RPMI8226 (cell line): ENCODE data around the gene SRSF1.
"Not testable (repeated sequence)": the region's sequence is repeated elsewhere in the genome, so short reads cannot be mapped to it uniquely, and the experiment has no call there.

ENCODE experiments used
- DNase-seq: peaks from one replicate; pipeline ENCODE4 v3.0.0-alpha.2; 2015

The SRSF1 gene

GRCh38 chr17:57988301-57989250 is 18.5 kb downstream of the SRSF1 start:
- DNase-seq = peak; percentile 77

- DNase-seq = peak; percentile 84
These were observed 19.3 kb downstream of the SRSF1 start, which contains the start of gene VEZF1 for GRCh38 chr17:57987581-57988300. Gene VEZF1, minus strand, starts transcription at chr17:57988254. Its CDS starts 143 bp downstream, at chr17:57988111.

- no peak for DNase-seq
These were observed 20.0 kb downstream of the SRSF1 start for GRCh38 chr17:57986841-57987580.

GRCh38 chr17:57985675-57985974 is 21.4 kb downstream of the SRSF1 start:
- no peak for DNase-seq

- no peak for DNase-seq
These were observed 21.9 kb downstream of the SRSF1 start for GRCh38 chr17:57984936-57985674.

GRCh38 chr17:57984261-57984890 is 22.7 kb downstream of the SRSF1 start:
- DNase-seq = no peak

GRCh38 chr17:57983446-57983845 is 23.6 kb downstream of the SRSF1 start:
- no peak for DNase-seq

- no peak for DNase-seq
These were observed 24.4 kb downstream of the SRSF1 start for GRCh38 chr17:57982452-57983170.

- no peak for DNase-seq
These were observed 26.5 kb downstream of the SRSF1 start for GRCh38 chr17:57980522-57980921.

- no peak for DNase-seq
These were observed 28.0 kb downstream of the SRSF1 start for GRCh38 chr17:57979076-57979475.

GRCh38 chr17:57976594-57976993 is 30.5 kb downstream of the SRSF1 start:
- no peak for DNase-seq

- no peak for DNase-seq
These were observed 32.0 kb downstream of the SRSF1 start for GRCh38 chr17:57975044-57975443.

GRCh38 chr17:57974053-57974824 is 32.8 kb downstream of the SRSF1 start:
- DNase-seq = not testable (repeated sequence)

- no peak for DNase-seq
These were observed 34.9 kb downstream of the SRSF1 start for GRCh38 chr17:57972151-57972550.

- no peak for DNase-seq
These were observed 35.5 kb downstream of the SRSF1 start for GRCh38 chr17:57971572-57971971.

GRCh38 chr17:57970710-57971109 is 36.3 kb downstream of the SRSF1 start:
- DNase-seq = no peak

- no peak for DNase-seq
These were observed 38.6 kb downstream of the SRSF1 start for GRCh38 chr17:57968456-57968855.

- no peak for DNase-seq
These were observed 40.2 kb downstream of the SRSF1 start for GRCh38 chr17:57966875-57967274.

GRCh38 chr17:57966246-57966645 is 40.8 kb downstream of the SRSF1 start:
- no peak for DNase-seq

GRCh38 chr17:57965521-57966160 is 41.4 kb downstream of the SRSF1 start:
- DNase-seq = no peak
